Activated CD4-positive, alpha-beta T cell treated with anti-CD3 and anti-CD28 coated beads for 4 hours (primary cell): ENCODE results near the gene IL17RC.
A peak's percentile ranks its signal among the peaks of the same experiment; 100 is the strongest.
"Not testable (repeated sequence)": the region's sequence is repeated elsewhere in the genome, so short reads cannot be mapped to it uniquely, and the experiment has no call there.

Experiments
- DNase-seq, 2 donors: peaks; one replicate each; pipeline ENCODE4 v3.0.0-alpha.2; 2020

The IL17RC gene

GRCh38 chr3:9917820-9918219 lies 922 bp downstream of the IL17RC start:
- no peak for DNase-seq

- no peak for DNase-seq
Observed at GRCh38 chr3:9918261-9919038, 1.6 kb downstream of the IL17RC start.

GRCh38 chr3:9928158-9928557 lies 11.3 kb downstream of the IL17RC start:
- DNase-seq: no peak

GRCh38 chr3:9930804-9931418 lies 14.0 kb downstream of the IL17RC start:
- DNase-seq: no peak

- DNase-seq: no peak
Observed at GRCh38 chr3:9932535-9932842, 15.6 kb downstream of the IL17RC start.

GRCh38 chr3:9932843-9933560 lies 16.1 kb downstream of the IL17RC start:
- DNase-seq: peak; percentile 87 to 88

- peak; percentile 97 to 98 for DNase-seq
Observed at GRCh38 chr3:9933561-9934234, 16.8 kb downstream of the IL17RC start, which contains the start of gene CRELD1. Gene CRELD1, plus strand, starts transcription at chr3:9933834. Its CDS starts 605 bp downstream, at chr3:9934439.

GRCh38 chr3:9934235-9934621 lies 17.3 kb downstream of the IL17RC start:
- peak in 1 of 2 donors; percentile 28 for DNase-seq

GRCh38 chr3:9934993-9935392 lies 18.1 kb downstream of the IL17RC start:
- no peak for DNase-seq

- no peak for DNase-seq
Observed at GRCh38 chr3:9935966-9936510, 19.1 kb downstream of the IL17RC start.

GRCh38 chr3:9937486-9938238 lies 20.8 kb downstream of the IL17RC start:
- DNase-seq: no peak

GRCh38 chr3:9938966-9939365 lies 22.1 kb downstream of the IL17RC start:
- DNase-seq: no peak

- DNase-seq: not testable (repeated sequence)
Observed at GRCh38 chr3:9939906-9940305, 23.0 kb downstream of the IL17RC start.

GRCh38 chr3:9940746-9941145 lies 23.8 kb downstream of the IL17RC start:
- DNase-seq: no peak

- no peak for DNase-seq
Observed at GRCh38 chr3:9942164-9942563, 25.3 kb downstream of the IL17RC start.

GRCh38 chr3:9942934-9943690 lies 26.2 kb downstream of the IL17RC start:
- no peak for DNase-seq

GRCh38 chr3:9944271-9944670 lies 27.4 kb downstream of the IL17RC start:
- no peak for DNase-seq

- no peak for DNase-seq
Observed at GRCh38 chr3:9945358-9945757, 28.5 kb downstream of the IL17RC start.

- DNase-seq: peak; percentile 83
Observed at GRCh38 chr3:9946112-9947024, 29.5 kb downstream of the IL17RC start.
